GM12878 (cell line): ENCODE data around the gene EPB41L2. TPM values are rescaled to one million over a fixed set of nuclear protein-coding genes. Genes with fewer than 3 reads are reported as not detected.
A peak's percentile ranks its signal among the peaks of the same experiment; 100 is the strongest.

Experiments used
- ATAC-seq: fragments of 200-7000 bp; cut with Tn5 transposase; 3 replicates; pipeline ENCODE4 v1.9.1; 2020; ENCODE audit warnings: mild to moderate bottlenecking, moderate library complexity
- BruUV-seq: library from RNA; stranded (reverse); fragments of 400-500 nt; replicated peaks from 2 replicates; lab custom pipeline; 2021; lab: Mats Ljungman, UMichigan
- CTCF ChIA-PET: fragments of 300-600 bp; sonication (Branson Sonifier 250); formaldehyde crosslinking; extraction: SDS; loops from one replicate; lab custom pipeline; 2021; ENCODE audit warnings: inconsistent platforms; lab: Yijun Ruan, JAX
- POLR2A ChIA-PET: fragments of 350-600 bp; formaldehyde crosslinking; extraction: SDS; loops from one replicate; lab custom pipeline; 2021; ENCODE audit warnings: inconsistent platforms; lab: Charles Lee
- RAD21 ChIA-PET: fragments of 300-600 bp; sonication (Branson Sonifier 250); formaldehyde crosslinking; loops from one replicate; lab custom pipeline; 2023; ENCODE audit warnings: antibody characterized with exemption; ENCODE audit not compliant: unreplicated experiment; lab: Charles Lee
- SMC1A ChIA-PET: fragments of 300-600 bp; sonication (Branson Sonifier 250); formaldehyde crosslinking; loops from one replicate; lab custom pipeline; 2023; ENCODE audit not compliant: unreplicated experiment, uncharacterized antibody; lab: Charles Lee
- DNase-seq: peaks from one replicate; pipeline ENCODE4 v3.0.0-alpha.2; 2011; ENCODE audit warnings: low read depth, low spot score
- FAIRE-seq: peaks from 3 replicates; lab custom pipeline; 2011; peaks lifted over from hg19 to GRCh38; lab: Jason Lieb, UNC
- H2AFZ ChIP-seq: 2 replicates; pipeline ENCODE4 v1.6.0; 2011; ENCODE audit warnings: low read depth, low read length, control low read depth; ENCODE audit not compliant: control insufficient read depth
- H3K27ac ChIP-seq: 2 replicates; pipeline ENCODE4 v1.5.1; 2011; ENCODE audit warnings: control low read depth; ENCODE audit not compliant: control insufficient read depth, insufficient read depth
- H3K27me3 ChIP-seq, 2 experiments: replicated peaks in 1 of 2; 2 replicates each; pipeline versions ENCODE4 v1.6.0 to v1.6.1; 2011; ENCODE audit warnings: low read length in 1 of 2; ENCODE audit not compliant: control insufficient read depth in 2 of 2, insufficient read depth in 2 of 2
- H3K36me3 ChIP-seq, 2 experiments: 2 replicates each; pipeline ENCODE4 v1.5.1; 2011; ENCODE audit warnings: low read length in 1 of 2; ENCODE audit not compliant: control insufficient read depth in 2 of 2, insufficient read depth in 2 of 2
- H3K4me1 ChIP-seq: 2 replicates; pipeline ENCODE4 v1.6.1; 2011; ENCODE audit warnings: mild to moderate bottlenecking, low read length, moderate library complexity, mixed read lengths; ENCODE audit not compliant: control insufficient read depth, insufficient read depth
- H3K4me2 ChIP-seq: 2 replicates; pipeline ENCODE4 v1.6.0; 2011; ENCODE audit warnings: control low read depth; ENCODE audit not compliant: control insufficient read depth, insufficient read depth
- H3K4me3 ChIP-seq: fragments of 200-600 bp; sonication (generic); 2 replicates; pipeline ENCODE4 v1.5.1; 2016
- H3K79me2 ChIP-seq: 2 replicates; pipeline ENCODE4 v1.6.0; 2011; ENCODE audit warnings: low read length; ENCODE audit not compliant: control insufficient read depth, insufficient read depth
- H3K9ac ChIP-seq: 2 replicates; pipeline ENCODE4 v1.8.0; 2011; ENCODE audit warnings: low read length, control low read depth, mixed read lengths; ENCODE audit not compliant: control insufficient read depth, insufficient read depth
- H3K9me3 ChIP-seq: replicated peaks from 3 replicates; pipeline ENCODE4 v1.5.1; 2011; ENCODE audit warnings: mild to moderate bottlenecking, low read length; ENCODE audit not compliant: control insufficient read depth, insufficient read depth
- H4K20me1 ChIP-seq: 2 replicates; pipeline ENCODE4 v1.6.0; 2011; ENCODE audit not compliant: control insufficient read depth, insufficient read depth
- BACH1 ChIP-seq: fragments of 450-650 bp; IDR thresholded peaks from 2 replicates; pipeline ENCODE4 v1.6.1; 2017; ENCODE audit warnings: mild to moderate bottlenecking, borderline replicate concordance
- BHLHE40 ChIP-seq, 2 experiments: fragments of 450-650 bp in 1 of 2; IDR thresholded peaks; 2 replicates each; pipeline ENCODE4 v1.6.1; 2011 to 2017; ENCODE audit warnings: low read depth in 2 of 2, borderline replicate concordance in 1 of 2, improper control_type of control experiment in 1 of 2, low read length in 1 of 2, mild to moderate bottlenecking in 1 of 2
- CBX3 ChIP-seq: fragments of 200-600 bp; sonication (generic); IDR thresholded peaks from 2 replicates; pipeline ENCODE4 v1.6.1; 2016; ENCODE audit warnings: low read depth, borderline replicate concordance
- EZH2 ChIP-seq: IDR thresholded peaks from 2 replicates; pipeline ENCODE4 v1.6.1; 2012; ENCODE audit warnings: low read depth, mild to moderate bottlenecking, control low read depth, inconsistent platforms, low read length, borderline replicate concordance; ENCODE audit not compliant: control insufficient read depth
- FOXM1 ChIP-seq: IDR thresholded peaks from 2 replicates; pipeline ENCODE4 v1.6.1; 2012; ENCODE audit warnings: low read depth, mild to moderate bottlenecking, inconsistent platforms, low read length, moderate library complexity
- HDAC2 ChIP-seq: fragments of 200-600 bp; sonication (generic); IDR thresholded peaks from 2 replicates; pipeline ENCODE4 v1.6.1; 2017
- IKZF1 ChIP-seq: fragments of 450-650 bp; conservative IDR thresholded peaks from 2 replicates; pipeline ENCODE4 v1.6.1; 2017; ENCODE audit warnings: antibody characterized with exemption, mild to moderate bottlenecking
- IKZF2 ChIP-seq, 2 experiments: fragments of 450-650 bp; IDR thresholded peaks; 2 replicates each; pipeline ENCODE4 v1.6.1; 2017; ENCODE audit warnings: mild to moderate bottlenecking in 2 of 2, moderate library complexity in 2 of 2
- LARP7 ChIP-seq: fragments of 450-650 bp; IDR thresholded peaks from 2 replicates; pipeline ENCODE4 v1.6.1; 2017; ENCODE audit warnings: mild to moderate bottlenecking
- NKRF ChIP-seq: fragments of 450-650 bp; conservative IDR thresholded peaks from 2 replicates; pipeline ENCODE4 v1.6.1; 2017; ENCODE audit warnings: mild to moderate bottlenecking, moderate library complexity
- NR2F1 ChIP-seq: fragments of 450-650 bp; conservative IDR thresholded peaks from 2 replicates; pipeline ENCODE4 v1.6.1; 2017; ENCODE audit warnings: mild to moderate bottlenecking
- POLR2A ChIP-seq: IDR thresholded peaks from 2 replicates; pipeline ENCODE4 v1.6.1; 2011; ENCODE audit warnings: low read depth, mild to moderate bottlenecking, low read length
- SMARCA5 ChIP-seq: fragments of 450-650 bp; IDR thresholded peaks from 2 replicates; pipeline ENCODE4 v1.6.1; 2017; ENCODE audit warnings: mild to moderate bottlenecking
- ZBTB11 ChIP-seq: fragments of 450-650 bp; formaldehyde crosslinking; IDR thresholded peaks from 2 replicates; pipeline ENCODE4 v1.5.0; 2022; ENCODE audit warnings: mild to moderate bottlenecking, missing genetic modification characterization
- WGBS: methylation state at CpG from one replicate; pipeline ENCODE4 v1.1.6; 2016; ENCODE audit warnings: low lambda C conversion rate; ENCODE audit not compliant: insufficient replicate concordance, insufficient coverage; ENCODE audit errors: missing lambda C conversion rate; 5-methylcytosine and 5-hydroxymethylcytosine counted together
- in situ Hi-C: fragments of 300-500 bp; cut with MboI; formaldehyde crosslinking; loops from 9 replicates; pipeline ENCODE4 v1.14.3; 2018; ENCODE audit warnings: mixed read lengths
- intact Hi-C: fragments of 100-400 bp; cut with micrococcal nuclease; formaldehyde crosslinking; loops from one replicate; pipeline ENCODE4 v1.14.2; 2022; ENCODE audit not compliant: unreplicated experiment
- polyA plus RNA-seq, 11 experiments: library from polyadenylated mRNA; depleted of rRNA in 4 of 11; unstranded in 6 of 11; stranded (reverse) in 5 of 11; fragments of >200 nt; fragmentation: Nextera tagmentation in 4 of 11; fragmentation: Illumina TruSeq in 1 of 11; extraction: Ambion mirVana in 4 of 11; extraction: Trizol in 1 of 11; gene quantifications; 1 replicate in 1 of 11; 2 replicates in 10 of 11; pipeline versions ENCODE4 v1.2.1 to v1.2.3, GENCODE V29; 2011 to 2016; ENCODE audit warnings: inconsistent platforms in 2 of 11, missing spikeins in 2 of 11, low read depth in 1 of 11
- total RNA-seq, 4 experiments: library from RNA; depleted of rRNA in 3 of 4; stranded (reverse); fragments of >200 nt in 3 of 4; fragmentation: Illumina TruSeq in 1 of 4; extraction: Trizol in 1 of 4; gene quantifications; 2 replicates each; pipeline versions ENCODE4 v1.2.1 to v1.2.3, GENCODE V29; 2013 to 2021
- TF ChIP-seq, protein P1 (sequence below): fragments of 450-650 bp; IDR thresholded peaks from 2 replicates; pipeline ENCODE4 v1.6.1; 2016; ENCODE audit warnings: mild to moderate bottlenecking

EPB41L2 gene
- total and polyA plus RNA-seq, 10 of the 15 experiments (the other 5 are each of a cell fraction or from before 2014, with no cell fraction given), result 7.4 to 41.6 (median 19.0) TPM

DNA sequence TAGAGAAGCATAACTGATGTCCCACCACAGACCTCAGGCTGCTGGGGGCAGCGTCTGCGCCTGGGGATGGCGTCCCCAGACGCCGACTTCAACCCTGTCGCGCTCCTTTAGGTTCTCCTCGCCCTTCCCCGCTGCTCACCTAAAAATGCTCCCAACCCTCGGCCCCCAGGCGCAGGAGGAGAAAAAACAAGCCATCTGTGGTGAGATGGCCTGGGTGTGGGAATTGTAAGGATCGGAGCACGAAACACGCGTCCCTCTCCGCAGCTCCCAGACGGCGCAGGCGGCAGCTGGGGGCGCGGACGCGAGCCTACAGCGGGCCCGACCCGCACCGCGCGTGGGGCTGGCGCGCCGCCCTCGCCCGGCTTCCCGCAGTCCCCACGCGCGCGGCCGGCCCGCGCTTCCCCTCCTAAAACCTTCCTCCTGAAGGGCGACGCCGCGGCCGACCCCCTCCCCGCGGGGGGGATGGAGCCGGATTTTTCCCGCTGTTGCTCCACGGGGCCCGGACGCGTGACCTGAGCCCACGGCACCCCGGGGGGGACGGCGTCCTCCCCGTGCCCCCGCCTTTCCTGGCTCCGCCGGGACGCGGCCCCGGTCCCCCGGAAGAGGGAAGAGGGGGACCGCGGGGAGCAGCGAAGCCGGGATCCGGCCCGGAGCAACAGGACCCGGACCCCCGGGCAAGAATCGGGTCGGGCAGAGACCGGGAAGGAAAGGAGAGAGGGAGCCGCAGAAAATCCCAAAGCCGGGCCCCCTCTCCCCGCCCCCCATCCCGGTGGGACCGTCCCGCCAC lies 611 bp downstream of the EPB41L2 start:
- Histone ChIP-seq H3K4me1 (peaks cover 6% of the 10 kb centered on the region), H3K4me2 (peak overlapping the region; percentile 90), H3K4me3 (peak overlapping the region; percentile 88), H3K27ac (peak overlapping the region; percentile 54), H4K20me1 (no peaks in the 10 kb centered on the region; the same call in 1 of the 2 replicates), H2AFZ (peak overlapping the region; percentile 56), H3K9ac (peak overlapping the region; percentile 71), H3K36me3 (no peaks in the 10 kb centered on the region), H3K9me3 (no peaks in the 10 kb centered on the region; the same call in 2 of the 3 replicates), H3K27me3 (no peaks in the 10 kb centered on the region), H3K79me2 (peaks cover 34% of the 10 kb centered on the region)
- ChIA-PET SMC1A (interaction anchor here (0.6 to 3.0 kb wide), 11 partner anchors 13 to 641 kb away, joined by 3 to 12 read pairs (median 4); no protein-coding TSS in a partner anchor), CTCF (interaction anchor here (1.1 to 1.4 kb wide), 2 partner anchors 98 to 177 kb away, joined by 3 to 4 read pairs; no protein-coding TSS in a partner anchor), RAD21 (interaction anchor here (0.7 to 2.4 kb wide), 3 partner anchors 45 to 177 kb away, joined by 3 to 9 read pairs (median 3); no protein-coding TSS in a partner anchor), POLR2A (interaction anchor here (0.8 kb wide), 1 partner anchor 45 kb away, joined by 3 read pairs; no protein-coding TSS in a partner anchor)
- ATAC-seq, result peak; percentile 51
- DNase-seq, result no peak
- in situ Hi-C loops (no loop called here), intact Hi-C loops (loop anchor here (2.0 to 5.0 kb wide), 4 partner anchors 46 to 178 kb away; no protein-coding TSS in a partner anchor)
- 4% methylated on average over 45 of the region's 84 CpGs for WGBS
- no peak for FAIRE-seq
- no TSS peak for BruUV-seq
- TF ChIP-seq LARP7, result peak; percentile 68
- peak; percentile 76 for TF ChIP-seq IKZF1
- TF ChIP-seq BHLHE40 (IDR thresholded peaks at IDR 0.05; ENCODE audit: borderline replicate concordance in 1 of 2, low read depth in 2 of 2, low read length in 1 of 2), result peak in 1 of 2 experiments; percentile 34; a peak in 2 of 4 replicates
- TF ChIP-seq NKRF, result peak; percentile 43; the same call in 1 of the 2 replicates
- TF ChIP-seq HDAC2, result 0 out of 2 replicates have a peak, but pooled peaks have one; percentile 8
- TF ChIP-seq, protein P1, sequence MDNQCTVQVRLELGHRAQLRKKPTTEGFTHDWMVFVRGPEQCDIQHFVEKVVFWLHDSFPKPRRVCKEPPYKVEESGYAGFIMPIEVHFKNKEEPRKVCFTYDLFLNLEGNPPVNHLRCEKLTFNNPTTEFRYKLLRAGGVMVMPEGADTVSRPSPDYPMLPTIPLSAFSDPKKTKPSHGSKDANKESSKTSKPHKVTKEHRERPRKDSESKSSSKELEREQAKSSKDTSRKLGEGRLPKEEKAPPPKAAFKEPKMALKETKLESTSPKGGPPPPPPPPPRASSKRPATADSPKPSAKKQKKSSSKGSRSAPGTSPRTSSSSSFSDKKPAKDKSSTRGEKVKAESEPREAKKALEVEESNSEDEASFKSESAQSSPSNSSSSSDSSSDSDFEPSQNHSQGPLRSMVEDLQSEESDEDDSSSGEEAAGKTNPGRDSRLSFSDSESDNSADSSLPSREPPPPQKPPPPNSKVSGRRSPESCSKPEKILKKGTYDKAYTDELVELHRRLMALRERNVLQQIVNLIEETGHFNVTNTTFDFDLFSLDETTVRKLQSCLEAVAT, result no peak
- 0 out of 2 replicates have a peak, but pooled peaks have one; percentile 42 for TF ChIP-seq SMARCA5
- TF ChIP-seq CBX3, result no peak
- TF ChIP-seq BACH1, result peak; percentile 94
- 0 out of 2 replicates have a peak, but pooled peaks have one; percentile 20 for TF ChIP-seq NR2F1
- no peak for TF ChIP-seq EZH2
- no peak for TF ChIP-seq POLR2A
- TF ChIP-seq IKZF2 (IDR thresholded peaks at IDR 0.05), result peak; percentile 35 to 48
- no peak for TF ChIP-seq FOXM1
- TF ChIP-seq ZBTB11 (CRISPR knock-in tag), result no peak
